IgD-negative memory B cell (primary cell): ENCODE results near the gene HID1. TPM values are rescaled to one million over a fixed set of nuclear protein-coding genes. Genes with fewer than 3 reads are reported as not detected.

Experiments used
- polyA plus RNA-seq: library from polyadenylated mRNA; unstranded; fragments of 300-500 nt; fragmentation: Illumina TruSeq; gene quantifications from one replicate; pipeline ENCODE4 v1.2.3, GENCODE V29; 2021

The HID1 gene
- polyA plus RNA-seq, 1 donor from 2014 or later = 1.2 TPM

Other genes with a start within 250 kb of the HID1 start
- 76.5 TPM for gene RAB37, start 235.5 kb downstream of the HID1 start, polyA plus RNA-seq
- gene NHERF1, start 224.1 kb downstream of the HID1 start, polyA plus RNA-seq = 177 TPM
- gene NAT9, start 196.4 kb downstream of the HID1 start, polyA plus RNA-seq = 24.5 TPM
- gene GRIN2C, start 112.9 kb downstream of the HID1 start, polyA plus RNA-seq = not detected
- gene FDXR, start 99.8 kb downstream of the HID1 start, polyA plus RNA-seq = 5.9 TPM
- not detected for gene FADS6, start 79.1 kb downstream of the HID1 start, polyA plus RNA-seq
- not detected for gene USH1G, start 49.5 kb downstream of the HID1 start, polyA plus RNA-seq
- gene OTOP2, start 48.5 kb downstream of the HID1 start, polyA plus RNA-seq = not detected
- not detected for gene OTOP3, start 36.9 kb downstream of the HID1 start, polyA plus RNA-seq
- not detected for gene CDR2L, start 14.9 kb upstream of the HID1 start, polyA plus RNA-seq
- 53.9 TPM for gene MRPL58, start 39.9 kb upstream of the HID1 start, polyA plus RNA-seq
- 241 TPM for gene ATP5PD, start 74.2 kb upstream of the HID1 start, polyA plus RNA-seq
- 5.7 TPM for gene KCTD2, start 74.5 kb upstream of the HID1 start, polyA plus RNA-seq
- gene SLC16A5, start 115.2 kb upstream of the HID1 start, polyA plus RNA-seq = 3.0 TPM
- gene ARMC7, start 137.2 kb upstream of the HID1 start, polyA plus RNA-seq = 4.5 TPM
- 150 TPM for gene NT5C, start 159.0 kb upstream of the HID1 start, polyA plus RNA-seq
- 150 TPM for gene JPT1, start 181.8 kb upstream of the HID1 start, polyA plus RNA-seq
- 391 TPM for gene SUMO2, start 210.2 kb upstream of the HID1 start, polyA plus RNA-seq
- 32.3 TPM for gene NUP85, start 232.9 kb upstream of the HID1 start, polyA plus RNA-seq